Fibroblast of villous mesenchyme (primary cell): ENCODE data around the gene HS2ST1. TPM values are rescaled to one million over a fixed set of nuclear protein-coding genes. Genes with fewer than 3 reads are reported as not detected.

Experiments used
- DNase-seq: peaks from one replicate; pipeline ENCODE4 v3.0.0-alpha.2; 2010; ENCODE audit warnings: low read depth
- H3K4me3 ChIP-seq: 2 replicates; pipeline ENCODE4 v1.5.1; 2011; ENCODE audit warnings: low read depth, mild to moderate bottlenecking, low read length
- total RNA-seq: library from RNA; depleted of rRNA; stranded (reverse); fragments of >200 nt; gene quantifications from 2 replicates; pipeline ENCODE4 v1.2.3, GENCODE V29; 2012
- TF ChIP-seq, protein P1 (sequence below): IDR thresholded peaks from 2 replicates; pipeline ENCODE4 v1.5.1; 2012; ENCODE audit warnings: low read depth, mild to moderate bottlenecking, low read length; ENCODE audit not compliant: insufficient read depth

Gene HS2ST1
- total RNA-seq, 1 donor, result 18.6 TPM

DNA sequence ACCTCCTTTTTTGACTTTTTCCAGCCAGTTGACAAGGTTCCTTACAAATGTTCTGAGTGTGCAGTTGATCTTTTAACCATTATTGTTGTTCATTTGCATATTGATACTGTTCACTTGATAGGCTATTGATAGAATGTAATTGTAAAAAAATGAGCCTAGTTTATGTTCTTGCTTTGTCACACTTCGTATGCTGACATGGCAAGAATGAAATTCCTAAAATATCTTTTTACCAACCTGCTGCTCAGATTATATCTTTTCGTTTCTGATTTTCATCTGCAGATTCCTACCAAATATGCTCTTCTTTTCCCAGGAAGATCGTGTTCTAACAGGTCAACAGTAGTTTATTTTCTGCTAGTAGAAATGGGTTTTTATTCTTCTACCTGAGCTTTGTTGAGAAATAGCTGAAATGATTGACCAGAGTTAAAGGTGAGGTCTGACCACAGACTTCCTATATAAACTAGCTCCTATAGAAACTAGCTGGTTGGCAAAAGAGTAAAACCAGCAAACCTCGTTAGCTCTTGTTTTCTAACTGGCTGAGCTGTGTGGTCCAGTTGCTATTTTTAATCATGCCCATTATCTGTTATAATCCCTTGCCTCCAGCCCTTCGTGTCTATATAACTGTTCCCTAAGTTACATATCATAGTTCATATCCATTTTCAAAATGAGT lies 174.8 kb downstream of the HS2ST1 start:
- no peak for DNase-seq
- no peak overlapping the region for H3K4me3 ChIP-seq
- TF ChIP-seq, protein P1, sequence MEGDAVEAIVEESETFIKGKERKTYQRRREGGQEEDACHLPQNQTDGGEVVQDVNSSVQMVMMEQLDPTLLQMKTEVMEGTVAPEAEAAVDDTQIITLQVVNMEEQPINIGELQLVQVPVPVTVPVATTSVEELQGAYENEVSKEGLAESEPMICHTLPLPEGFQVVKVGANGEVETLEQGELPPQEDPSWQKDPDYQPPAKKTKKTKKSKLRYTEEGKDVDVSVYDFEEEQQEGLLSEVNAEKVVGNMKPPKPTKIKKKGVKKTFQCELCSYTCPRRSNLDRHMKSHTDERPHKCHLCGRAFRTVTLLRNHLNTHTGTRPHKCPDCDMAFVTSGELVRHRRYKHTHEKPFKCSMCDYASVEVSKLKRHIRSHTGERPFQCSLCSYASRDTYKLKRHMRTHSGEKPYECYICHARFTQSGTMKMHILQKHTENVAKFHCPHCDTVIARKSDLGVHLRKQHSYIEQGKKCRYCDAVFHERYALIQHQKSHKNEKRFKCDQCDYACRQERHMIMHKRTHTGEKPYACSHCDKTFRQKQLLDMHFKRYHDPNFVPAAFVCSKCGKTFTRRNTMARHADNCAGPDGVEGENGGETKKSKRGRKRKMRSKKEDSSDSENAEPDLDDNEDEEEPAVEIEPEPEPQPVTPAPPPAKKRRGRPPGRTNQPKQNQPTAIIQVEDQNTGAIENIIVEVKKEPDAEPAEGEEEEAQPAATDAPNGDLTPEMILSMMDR, result no peak

DNA sequence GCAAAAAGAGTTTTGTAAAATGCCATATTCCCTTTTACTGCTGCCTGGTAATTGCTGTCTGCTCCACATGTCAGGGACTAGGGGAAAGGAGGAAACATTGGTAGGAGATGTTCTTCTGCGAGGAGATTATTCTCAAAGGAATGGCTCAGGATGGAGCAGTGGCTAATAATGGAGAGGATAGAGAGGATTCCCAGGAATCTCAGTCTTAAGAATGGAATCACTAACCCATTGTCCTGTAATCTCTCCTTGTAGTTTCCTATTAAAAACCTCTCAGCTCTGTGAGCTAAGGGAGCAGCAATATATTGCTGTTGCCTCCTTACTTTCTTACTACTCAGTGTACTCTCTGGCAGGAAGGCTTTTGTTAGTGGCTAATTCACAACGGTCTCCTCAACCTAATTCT lies 175.4 kb downstream of the HS2ST1 start:
- H3K4me3 ChIP-seq, result no peak overlapping the region
- TF ChIP-seq, protein P1, result no peak

DNA sequence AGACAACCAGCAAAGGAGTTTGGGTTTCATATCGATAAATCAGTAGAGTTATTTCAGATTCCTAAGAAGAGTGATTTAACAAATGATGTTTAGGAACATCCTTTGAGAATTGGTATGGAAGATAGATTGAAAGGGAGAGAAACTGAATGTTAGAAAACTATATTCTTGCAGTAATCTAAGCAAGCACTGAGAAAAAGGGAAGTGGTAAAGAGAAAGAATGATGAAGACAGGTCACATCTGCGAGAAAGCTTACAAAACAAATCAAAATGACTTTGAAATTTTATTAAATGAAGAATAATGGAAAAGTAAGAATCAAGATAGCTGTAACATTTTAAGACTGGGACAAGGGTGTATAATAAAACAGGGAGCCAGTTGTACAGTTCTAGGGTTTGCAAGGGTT lies 177.0 kb downstream of the HS2ST1 start:
- H3K4me3 ChIP-seq, result no peak overlapping the region
- TF ChIP-seq, protein P1, result no peak
- no peak for DNase-seq

More for the DNA sequence above, 175.4 kb downstream of the HS2ST1 start:
- no peak for DNase-seq

DNA sequence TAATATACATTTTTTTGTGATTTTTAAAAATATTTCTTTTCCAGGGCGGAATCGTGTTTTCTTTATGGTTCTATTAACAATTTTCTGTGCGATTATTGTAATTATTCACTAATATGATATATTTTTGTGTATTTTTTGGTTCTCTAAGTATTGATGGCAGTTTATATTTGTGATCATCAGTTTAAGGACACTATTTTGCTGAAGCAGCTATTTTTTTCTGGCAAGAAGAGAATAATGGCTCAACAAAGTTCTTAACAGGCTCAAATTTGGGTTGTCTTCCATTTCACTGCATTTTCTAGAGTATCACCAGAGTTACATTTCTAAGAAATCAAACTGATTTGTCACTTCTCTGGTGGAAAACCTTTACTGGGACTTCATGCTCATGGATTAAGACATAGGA lies 178.4 kb downstream of the HS2ST1 start:
- TF ChIP-seq, protein P1, result no peak
- H3K4me3 ChIP-seq, result no peak overlapping the region
- no peak for DNase-seq

DNA sequence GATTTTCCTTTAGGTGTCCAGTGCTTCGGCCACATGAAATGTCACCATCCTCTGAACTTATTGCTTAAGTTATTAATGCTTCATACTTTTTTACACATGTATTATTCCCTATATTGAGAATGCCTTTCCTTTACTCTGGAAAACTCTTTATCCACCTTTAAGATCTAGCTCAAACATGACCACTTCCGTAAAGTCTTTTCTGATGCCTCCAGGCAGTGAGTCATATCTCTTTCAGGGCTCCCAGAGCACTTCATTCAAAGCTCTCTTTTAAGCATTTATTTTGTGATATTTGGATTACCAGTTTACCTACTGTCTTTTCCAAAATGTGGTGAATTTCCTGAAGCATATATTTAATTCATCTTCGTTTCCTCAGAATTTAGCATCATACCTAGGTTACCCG lies 178.9 kb downstream of the HS2ST1 start:
- no peak for DNase-seq
- H3K4me3 ChIP-seq, result no peak overlapping the region
- TF ChIP-seq, protein P1, result no peak

DNA sequence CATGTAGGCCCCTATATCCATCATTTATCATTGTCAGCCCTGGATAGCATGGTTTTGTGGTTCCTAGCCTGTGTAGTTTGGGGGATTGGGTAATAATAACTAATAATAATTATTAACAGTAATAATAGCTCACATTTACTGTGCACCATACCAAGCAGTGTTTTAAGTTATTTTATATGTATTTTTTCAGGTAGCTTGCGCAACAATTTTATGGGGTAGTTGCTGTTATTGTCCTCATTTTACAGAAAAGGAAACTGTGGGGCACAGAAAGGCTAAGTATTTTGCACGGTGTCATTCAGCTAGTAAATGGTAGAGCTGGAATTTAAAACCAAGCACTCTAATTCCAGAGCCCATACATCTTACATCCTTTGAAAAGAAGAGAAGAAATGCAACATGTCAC lies 179.8 kb downstream of the HS2ST1 start:
- TF ChIP-seq, protein P1, result no peak
- no peak overlapping the region for H3K4me3 ChIP-seq
- no peak for DNase-seq

DNA sequence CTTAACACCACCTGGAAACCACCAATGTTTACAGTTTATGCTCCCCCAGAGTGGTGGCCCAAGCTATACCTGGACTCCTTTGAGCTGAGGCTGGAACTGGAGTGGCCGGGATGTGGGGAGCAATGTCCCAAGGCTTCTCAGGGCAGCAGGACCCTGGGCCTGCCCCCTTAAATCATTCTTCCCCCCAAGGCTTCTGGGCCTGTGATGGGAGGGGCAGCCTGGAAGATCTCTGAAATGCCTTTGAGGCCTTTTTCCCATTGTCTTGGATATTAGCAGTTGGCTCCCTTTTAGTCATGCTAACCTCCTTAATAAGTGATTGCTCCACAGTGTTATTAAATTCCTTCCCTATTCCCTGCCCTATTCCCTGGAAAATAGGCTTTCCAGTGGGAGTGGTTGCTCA lies 185.8 kb downstream of the HS2ST1 start:
- TF ChIP-seq, protein P1, result no peak
- DNase-seq, result no peak
- no peak overlapping the region for H3K4me3 ChIP-seq
